ENCODE results near the gene MTHFD1L. TPM values are rescaled to one million over a fixed set of nuclear protein-coding genes. Genes with fewer than 3 reads are reported as not detected.

MTHFD1L gene
- total and polyA plus RNA-seq, 2 donors (not counting 1 experiment from before 2014, with no cell fraction given), result 36.1 to 48.9 TPM

- H3K27me3 ChIP-seq (ENCODE audit: control insufficient read depth, insufficient read depth, low read length), result no peaks in the 10 kb centered on the region
- DNase-seq (ENCODE audit: low read depth in 2 of 2), result no peak
- H3K36me3 ChIP-seq (ENCODE audit: control insufficient read depth, insufficient read depth, low read length), result no peaks in the 10 kb centered on the region
- no peak overlapping the region for H3K4me3 ChIP-seq (replicated peaks in 1 of 4; ENCODE audit: control extremely low read depth in 1 of 4, insufficient read depth in 1 of 4, low read depth in 3 of 4, low read length in 4 of 4)
- no peak overlapping the region for H3K4me2 ChIP-seq (ENCODE audit: extremely low read depth, insufficient read depth, low read length)
- TF ChIP-seq CTCF (conservative IDR thresholded peaks at IDR 0.05 in 1 of 2, IDR thresholded peaks at IDR 0.05 in 1 of 2; ENCODE audit: low read depth in 1 of 2, low read length in 2 of 2) (no peak), EZH2 (IDR thresholded peaks at IDR 0.05; ENCODE audit: low read length, missing control alignments) (no peak)
- H3K27ac ChIP-seq (ENCODE audit: insufficient read depth, low read length), result no peak overlapping the region
- H2AFZ ChIP-seq (ENCODE audit: low read length), result no peak overlapping the region
- H4K20me1 ChIP-seq (ENCODE audit: control insufficient read depth, extremely low read depth, insufficient read depth, low read length), result no peaks in the 10 kb centered on the region
- H3K9ac ChIP-seq (ENCODE audit: insufficient read depth, low read length), result no peak overlapping the region
- no peaks in the 10 kb centered on the region for H3K79me2 ChIP-seq (ENCODE audit: control insufficient read depth, insufficient read depth, low read length)
- H3K9me3 ChIP-seq (ENCODE audit: control insufficient read depth, insufficient read depth, low read depth, low read length), result no peaks in the 10 kb centered on the region
- peaks cover 8% of the 10 kb centered on the region for H3K4me1 ChIP-seq (ENCODE audit: control insufficient read depth, extremely low read depth, insufficient read depth, low read length)
Observed at GRCh38 chr6:151001387-151002056, 136.0 kb downstream of the MTHFD1L start.

- TF ChIP-seq EZH2 (IDR thresholded peaks at IDR 0.05; ENCODE audit: low read length, missing control alignments), result no peak
- TF ChIP-seq CTCF (conservative IDR thresholded peaks at IDR 0.05 in 1 of 2, IDR thresholded peaks at IDR 0.05 in 1 of 2; ENCODE audit: low read depth in 1 of 2, low read length in 2 of 2), result no peak
- no peak for DNase-seq (ENCODE audit: low read depth in 2 of 2)
Observed at GRCh38 chr6:151002057-151002450, 136.6 kb downstream of the MTHFD1L start.

GRCh38 chr6:151002491-151002935 is 137.0 kb downstream of the MTHFD1L start:
- Histone ChIP-seq H3K79me2 (ENCODE audit: control insufficient read depth, insufficient read depth, low read length) (no peaks in the 10 kb centered on the region), H3K9me3 (ENCODE audit: control insufficient read depth, insufficient read depth, low read depth, low read length) (no peaks in the 10 kb centered on the region), H4K20me1 (ENCODE audit: control insufficient read depth, extremely low read depth, insufficient read depth, low read length) (no peaks in the 10 kb centered on the region), H2AFZ (ENCODE audit: low read length) (no peak overlapping the region), H3K27me3 (ENCODE audit: control insufficient read depth, insufficient read depth, low read length) (no peaks in the 10 kb centered on the region), H3K4me1 (ENCODE audit: control insufficient read depth, extremely low read depth, insufficient read depth, low read length) (peaks cover 8% of the 10 kb centered on the region), H3K4me2 (ENCODE audit: extremely low read depth, insufficient read depth, low read length) (no peak overlapping the region), H3K36me3 (ENCODE audit: control insufficient read depth, insufficient read depth, low read length) (no peaks in the 10 kb centered on the region), H3K4me3 (replicated peaks in 1 of 4; ENCODE audit: control extremely low read depth in 1 of 4, insufficient read depth in 1 of 4, low read depth in 3 of 4, low read length in 4 of 4) (no peak overlapping the region), H3K9ac (ENCODE audit: insufficient read depth, low read length) (no peak overlapping the region), H3K27ac (ENCODE audit: insufficient read depth, low read length) (no peak overlapping the region)
- TF ChIP-seq CTCF (conservative IDR thresholded peaks at IDR 0.05 in 1 of 2, IDR thresholded peaks at IDR 0.05 in 1 of 2; ENCODE audit: low read depth in 1 of 2, low read length in 2 of 2) (no peak), EZH2 (IDR thresholded peaks at IDR 0.05; ENCODE audit: low read length, missing control alignments) (no peak)
- peak in 1 of 2 donors; percentile 87 for DNase-seq (ENCODE audit: low read depth in 2 of 2)

More at GRCh38 chr6:151002057-151002450, 136.6 kb downstream of the MTHFD1L start:
- Histone ChIP-seq H3K4me2 (ENCODE audit: extremely low read depth, insufficient read depth, low read length) (no peak overlapping the region), H3K4me3 (replicated peaks in 1 of 4; ENCODE audit: control extremely low read depth in 1 of 4, insufficient read depth in 1 of 4, low read depth in 3 of 4, low read length in 4 of 4) (no peak overlapping the region), H3K36me3 (ENCODE audit: control insufficient read depth, insufficient read depth, low read length) (no peaks in the 10 kb centered on the region), H3K27ac (ENCODE audit: insufficient read depth, low read length) (no peak overlapping the region), H3K9ac (ENCODE audit: insufficient read depth, low read length) (no peak overlapping the region), H4K20me1 (ENCODE audit: control insufficient read depth, extremely low read depth, insufficient read depth, low read length) (no peaks in the 10 kb centered on the region), H3K79me2 (ENCODE audit: control insufficient read depth, insufficient read depth, low read length) (no peaks in the 10 kb centered on the region), H3K27me3 (ENCODE audit: control insufficient read depth, insufficient read depth, low read length) (no peaks in the 10 kb centered on the region), H3K9me3 (ENCODE audit: control insufficient read depth, insufficient read depth, low read depth, low read length) (no peaks in the 10 kb centered on the region), H3K4me1 (ENCODE audit: control insufficient read depth, extremely low read depth, insufficient read depth, low read length) (peaks cover 8% of the 10 kb centered on the region), H2AFZ (ENCODE audit: low read length) (no peak overlapping the region)

Data from fibroblast of lung (primary cell).